Activated T-cell treated with anti-CD3 and anti-CD28 coated beads, Interleukin-2, amount 50 U/mL, for 1 hour (primary cell): ENCODE results near the gene FBXL7.

Experiments
- DNase-seq: peaks from one replicate; pipeline ENCODE4 v3.0.0-alpha.2; 2020

FBXL7 gene

DNA sequence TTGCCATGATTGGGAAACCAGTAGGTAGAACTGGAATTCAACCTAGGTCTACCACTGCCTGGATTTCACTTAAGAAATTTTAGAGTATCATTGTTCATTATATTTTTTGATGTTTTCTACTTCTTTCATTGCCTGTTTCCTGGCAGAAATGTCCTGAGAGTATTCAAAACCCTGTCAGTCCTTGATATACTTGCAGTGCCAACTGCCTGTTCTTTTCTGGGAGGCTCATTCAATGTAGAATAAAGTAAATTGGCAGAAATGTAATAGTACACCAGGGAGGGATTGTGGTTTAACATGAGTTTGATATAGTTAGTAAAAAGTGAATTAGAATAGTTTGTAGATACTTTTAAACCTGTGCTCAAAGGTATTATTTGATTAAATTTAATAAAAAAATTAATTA, 286.3 kb downstream of the FBXL7 start:
- no peak for DNase-seq

DNA sequence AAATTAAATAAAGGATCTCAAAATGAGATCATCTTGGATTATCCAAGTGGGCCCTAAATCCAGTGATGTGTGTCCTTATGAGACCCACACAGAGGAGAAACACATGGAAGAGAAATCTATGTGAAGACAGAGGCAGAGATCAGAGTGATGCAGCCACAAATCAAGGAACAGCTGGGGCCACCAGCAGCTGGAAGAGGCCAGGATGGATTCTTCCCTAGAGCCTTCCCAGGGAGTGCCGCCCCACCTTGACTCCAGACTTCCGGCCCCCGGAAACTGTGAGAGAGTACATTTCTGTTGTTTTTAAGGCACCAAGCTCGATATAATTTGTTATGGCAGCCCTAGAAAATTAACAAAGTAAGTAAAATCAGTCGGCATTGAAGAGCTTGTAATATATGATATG, 286.9 kb downstream of the FBXL7 start:
- no peak for DNase-seq

GRCh38 chr5:15787681-15788080, 287.7 kb downstream of the FBXL7 start:
- DNase-seq = no peak

GRCh38 chr5:15789642-15790041, 289.7 kb downstream of the FBXL7 start:
- DNase-seq = no peak

DNA sequence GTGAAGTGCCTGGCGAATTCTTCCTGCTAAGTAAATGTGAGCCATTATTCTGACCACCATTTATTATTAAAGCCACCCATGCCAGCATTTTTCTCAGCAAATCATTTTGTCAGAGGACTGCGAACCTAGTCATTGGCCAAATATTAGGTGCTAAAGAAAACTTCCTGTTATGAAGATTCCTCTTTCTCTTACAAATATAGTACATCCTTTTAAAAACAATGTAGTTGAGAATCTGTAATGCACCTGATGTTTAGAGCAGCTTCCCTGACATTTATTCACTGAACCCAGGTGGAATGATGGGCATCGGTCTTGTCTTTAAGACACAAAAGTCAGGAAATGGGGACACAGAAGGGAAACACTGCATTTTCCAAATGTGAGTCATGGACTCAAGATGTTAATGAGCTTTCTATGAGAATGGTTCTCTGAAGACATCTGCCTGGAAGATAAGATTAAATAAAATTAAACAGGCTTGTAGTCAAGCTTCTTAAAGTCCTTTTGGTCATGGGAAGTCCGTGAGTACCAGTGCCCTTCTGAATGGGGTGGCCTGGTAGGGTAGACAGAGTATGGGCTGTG, 290.6 kb downstream of the FBXL7 start:
- no peak for DNase-seq

- no peak for DNase-seq
These were observed 291.3 kb downstream of the FBXL7 start for GRCh38 chr5:15791274-15791673.

DNA sequence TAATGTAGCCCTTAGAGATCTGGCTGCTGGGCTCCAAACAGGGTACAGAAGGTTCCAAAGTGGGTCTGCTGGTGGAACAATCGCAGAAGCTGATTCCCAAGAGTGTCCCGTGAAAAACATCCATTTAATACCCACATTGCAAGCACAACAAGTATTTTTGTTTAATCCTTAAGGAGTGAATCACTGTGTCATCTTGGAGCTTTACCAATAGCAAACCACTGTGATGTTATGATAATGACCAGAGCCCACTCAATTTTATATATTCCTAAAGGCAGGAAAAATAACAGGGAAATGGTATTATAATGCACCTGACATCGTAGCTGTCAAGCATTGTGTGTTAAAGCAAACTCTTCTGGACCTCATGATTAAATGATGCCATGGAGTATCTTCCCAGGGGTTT, 291.9 kb downstream of the FBXL7 start:
- DNase-seq = no peak

- no peak for DNase-seq
These were observed 294.3 kb downstream of the FBXL7 start for GRCh38 chr5:15794052-15794985.

DNA sequence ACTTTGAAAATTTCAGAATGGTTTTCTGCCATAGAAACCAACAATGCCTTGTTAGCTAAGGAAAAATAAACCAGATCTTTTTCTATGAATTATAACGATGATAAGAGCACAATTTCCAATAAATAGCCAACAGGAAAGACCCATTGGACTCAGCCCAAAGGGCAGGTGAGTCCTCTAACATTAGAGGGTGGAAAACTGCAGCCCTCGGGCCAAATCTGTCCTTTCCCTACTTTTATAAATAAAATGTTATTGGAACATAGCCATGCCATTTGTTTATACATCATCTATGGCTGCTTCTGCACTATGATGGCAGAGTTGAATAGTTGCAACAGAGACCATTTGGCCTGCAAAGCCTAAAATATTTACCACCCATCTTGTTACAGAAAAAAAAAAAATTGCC, 296.1 kb downstream of the FBXL7 start:
- no peak for DNase-seq

DNA sequence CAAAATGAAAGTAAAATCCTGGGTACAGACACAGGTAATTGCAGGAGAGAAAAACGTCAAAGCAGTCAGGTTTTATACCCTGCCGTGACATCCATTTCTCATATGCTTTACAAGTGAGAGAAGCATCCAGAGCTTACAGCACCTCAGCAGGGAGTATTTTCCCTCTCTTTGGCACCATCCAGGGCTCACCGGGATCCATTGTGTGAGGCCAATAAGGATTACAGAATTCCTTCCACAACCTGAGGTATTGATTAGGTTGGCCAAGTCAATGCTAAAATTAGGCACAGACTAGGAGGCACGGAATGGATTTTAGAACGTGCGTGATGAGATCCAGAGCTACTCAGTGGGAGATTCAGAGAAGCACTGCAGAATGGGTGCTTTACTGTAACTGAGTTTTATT, 296.6 kb downstream of the FBXL7 start:
- DNase-seq = no peak

GRCh38 chr5:15797116-15797515, 297.1 kb downstream of the FBXL7 start:
- no peak for DNase-seq

DNA sequence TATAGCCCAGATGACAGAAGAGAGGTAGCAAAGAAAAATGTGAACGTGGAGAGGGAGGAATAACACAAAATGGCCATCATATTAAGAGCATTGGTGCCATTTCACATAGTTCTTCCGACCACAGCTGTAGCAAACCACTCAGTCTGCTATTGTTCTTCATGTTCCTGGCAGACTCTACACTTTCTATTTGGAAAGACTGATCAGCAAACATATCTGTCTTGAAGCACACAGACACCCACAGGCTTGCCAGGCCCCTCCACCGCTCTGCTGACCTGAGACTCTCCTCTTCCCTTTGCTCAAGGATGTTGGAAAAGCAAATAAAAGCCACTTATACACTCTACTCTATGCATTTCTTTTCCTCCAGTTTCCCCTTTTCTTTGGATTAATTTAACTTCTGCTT, 298.0 kb downstream of the FBXL7 start:
- no peak for DNase-seq

DNA sequence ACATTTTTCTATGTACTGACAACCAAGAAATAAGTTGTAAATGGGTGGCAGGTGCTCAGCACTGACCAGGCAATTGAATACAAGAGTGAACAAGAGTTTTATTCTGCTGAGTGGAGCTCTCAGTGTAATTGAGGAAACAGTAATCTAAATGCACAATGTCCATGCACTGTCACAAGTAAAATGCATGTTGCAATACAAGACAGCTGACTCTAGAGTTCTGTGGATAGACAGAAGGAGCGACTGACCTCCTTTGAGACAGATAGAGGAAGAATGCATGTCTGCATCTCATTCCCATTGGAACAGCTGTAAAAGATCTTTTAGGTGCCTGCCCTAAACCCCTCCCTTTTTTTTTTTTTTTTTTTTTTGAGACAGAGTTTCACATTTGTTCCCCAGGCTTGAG, 299.0 kb downstream of the FBXL7 start:
- DNase-seq = no peak

DNA sequence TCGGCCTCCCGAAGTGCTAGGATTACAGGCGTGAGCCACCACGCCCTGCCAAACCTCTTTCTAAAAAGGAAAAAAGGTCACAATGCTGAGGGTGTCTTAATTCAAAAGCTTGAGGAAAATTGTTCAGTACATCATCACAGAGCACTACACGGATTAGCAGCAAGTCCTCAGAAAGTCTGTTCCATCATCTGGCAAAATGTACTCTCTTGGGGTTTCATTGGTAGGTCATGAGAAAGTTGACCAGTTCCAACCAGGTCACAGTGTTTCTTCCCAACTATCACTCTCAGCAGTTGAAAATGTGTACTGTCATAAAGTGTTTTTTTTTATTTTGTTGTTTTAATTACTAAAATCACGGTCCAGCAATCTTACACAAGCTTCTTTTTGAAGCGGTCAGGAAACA, 299.6 kb downstream of the FBXL7 start:
- no peak for DNase-seq

DNA sequence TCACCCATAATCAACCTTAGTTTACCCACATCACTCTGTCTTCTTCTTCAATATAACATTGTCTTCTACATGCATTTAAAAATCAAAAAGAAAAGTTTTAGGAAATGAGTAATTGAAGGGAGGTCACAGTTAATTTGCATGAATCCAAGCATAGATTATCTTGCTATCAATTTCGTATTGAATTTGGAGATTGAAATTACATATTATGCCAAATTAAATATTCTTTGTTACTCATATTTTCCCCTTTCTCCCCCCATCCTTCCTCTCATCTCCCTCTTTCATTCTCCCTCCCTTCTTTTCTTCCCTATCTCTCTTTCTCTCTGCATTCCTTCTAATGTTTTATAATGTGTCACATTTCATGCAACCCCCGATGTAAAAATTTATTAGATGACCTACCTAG, 303.3 kb downstream of the FBXL7 start:
- no peak for DNase-seq

- DNase-seq = no peak
These were observed 306.6 kb downstream of the FBXL7 start for GRCh38 chr5:15806613-15807012.

- no peak for DNase-seq
These were observed 307.3 kb downstream of the FBXL7 start for GRCh38 chr5:15807248-15807647.

- DNase-seq = no peak
These were observed 307.9 kb downstream of the FBXL7 start for GRCh38 chr5:15807871-15808270.

DNA sequence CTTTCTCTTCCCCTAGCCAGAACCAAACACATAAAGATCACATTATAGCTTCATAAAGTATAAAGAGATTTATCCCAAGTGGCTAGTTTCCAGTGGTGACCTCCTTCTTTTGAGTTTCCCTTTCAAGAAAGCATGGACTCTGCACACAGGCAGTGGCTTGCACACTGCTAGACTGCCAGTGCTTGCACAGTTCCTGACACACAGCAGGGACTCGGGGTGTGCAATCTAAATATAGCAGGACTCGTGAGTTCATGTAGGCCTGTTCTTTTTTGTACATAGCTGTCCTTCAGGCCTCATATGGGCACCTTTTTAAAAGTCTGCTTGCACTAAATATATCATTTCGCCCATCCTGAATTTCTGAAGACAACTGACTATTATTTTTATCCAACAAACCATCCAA, 308.6 kb downstream of the FBXL7 start:
- no peak for DNase-seq

- DNase-seq = no peak
These were observed 319.6 kb downstream of the FBXL7 start for GRCh38 chr5:15819617-15820016.

GRCh38 chr5:15821506-15821905, 321.5 kb downstream of the FBXL7 start:
- no peak for DNase-seq

GRCh38 chr5:15823398-15823797, 323.4 kb downstream of the FBXL7 start:
- no peak for DNase-seq

- no peak for DNase-seq
These were observed 327.8 kb downstream of the FBXL7 start for GRCh38 chr5:15827741-15828140.

DNA sequence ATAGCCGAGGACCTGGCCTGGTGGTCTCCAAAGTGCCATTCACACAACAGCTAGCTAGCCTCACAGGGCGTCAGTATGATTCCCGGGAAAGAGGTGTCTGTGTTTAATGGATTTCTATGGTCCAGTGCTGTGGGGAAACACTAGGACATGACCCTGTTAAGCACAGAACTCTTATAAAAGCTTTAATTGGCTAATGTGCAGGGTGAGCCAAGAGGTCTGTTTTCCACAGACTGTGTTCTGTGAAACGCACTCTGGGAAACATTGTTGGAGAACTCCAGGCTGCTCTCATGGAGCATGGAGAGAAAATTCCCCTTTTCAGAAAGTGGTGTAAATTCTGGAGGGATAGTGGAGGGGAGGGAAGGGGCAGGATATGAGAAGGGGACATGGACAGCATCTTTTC, 331.4 kb downstream of the FBXL7 start:
- DNase-seq = no peak

DNA sequence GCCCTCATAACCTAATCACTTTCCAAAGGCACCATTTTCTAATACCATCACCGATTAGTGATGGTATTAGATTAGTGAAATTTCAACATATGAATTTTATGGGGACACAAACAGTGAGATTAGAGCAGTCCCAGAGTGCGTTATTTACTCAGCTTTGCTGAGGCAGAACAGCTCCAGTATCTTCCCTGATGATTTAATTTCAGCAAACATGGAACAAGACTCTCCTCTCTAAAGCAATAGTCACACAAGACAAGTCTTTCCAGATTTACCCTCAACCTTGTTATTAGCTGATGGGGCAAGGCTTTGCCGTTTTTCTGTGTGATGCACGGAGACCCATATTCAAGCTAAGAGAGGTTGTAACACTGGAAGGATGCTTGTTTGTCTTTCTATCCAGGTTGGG, 333.4 kb downstream of the FBXL7 start:
- no peak for DNase-seq
